ENCODE measurements around the gene ST3GAL3. TPM values are rescaled to one million over a fixed set of nuclear protein-coding genes. Genes with fewer than 3 reads are reported as not detected.

ST3GAL3 gene
- total RNA-seq, 1 experiment from 2014 or later: 19.3 TPM

GRCh38 chr1:43803646-43804045, 96.3 kb downstream of the ST3GAL3 start:
- H3K27ac ChIP-seq: no peak overlapping the region
- H3K79me2 ChIP-seq (ENCODE audit: low read depth): no peaks in the 10 kb centered on the region
- DNase-seq: no peak
- no peak overlapping the region for H3K4me3 ChIP-seq
- H3K4me1 ChIP-seq (replicated peaks; ENCODE audit: insufficient read depth): no peaks in the 10 kb centered on the region
- H3K27me3 ChIP-seq (ENCODE audit: insufficient read depth, low read depth): no peaks in the 10 kb centered on the region
- ChIA-PET POLR2A (ENCODE audit: unreplicated experiment) (no interaction called here), CTCF (no interaction called here)
- H3K36me3 ChIP-seq (ENCODE audit: low read depth): no peaks in the 10 kb centered on the region
- H4K20me1 ChIP-seq (ENCODE audit: insufficient read depth): no peaks in the 10 kb centered on the region
- BruUV-seq (replicated peaks): no TSS peak
- TF ChIP-seq CTCF (conservative IDR thresholded peaks at IDR 0.05) (no peak), EZH2 (IDR thresholded peaks at IDR 0.05; ENCODE audit: low read depth) (no peak)
- H3F3A ChIP-seq (ENCODE audit: insufficient read depth, low read depth): no peaks in the 10 kb centered on the region
- no peak overlapping the region for H2AFZ ChIP-seq
- H3K9me2 ChIP-seq (ENCODE audit: insufficient read depth): no peaks in the 10 kb centered on the region
- H3K9me3 ChIP-seq (ENCODE audit: insufficient read depth, low read depth): no peaks in the 10 kb centered on the region
- intact Hi-C loops (cut with micrococcal nuclease; ENCODE audit: unreplicated experiment): no loop called here
- H3K4me2 ChIP-seq: no peak overlapping the region

- Histone ChIP-seq H3K79me2 (ENCODE audit: low read depth) (no peaks in the 10 kb centered on the region), H3F3A (ENCODE audit: insufficient read depth, low read depth) (no peaks in the 10 kb centered on the region), H3K36me3 (ENCODE audit: low read depth) (no peaks in the 10 kb centered on the region), H3K9me2 (ENCODE audit: insufficient read depth) (no peaks in the 10 kb centered on the region), H2AFZ (no peak overlapping the region), H3K4me3 (no peak overlapping the region), H3K27ac (no peak overlapping the region), H4K20me1 (ENCODE audit: insufficient read depth) (no peaks in the 10 kb centered on the region), H3K27me3 (ENCODE audit: insufficient read depth, low read depth) (no peaks in the 10 kb centered on the region), H3K9me3 (ENCODE audit: insufficient read depth, low read depth) (no peaks in the 10 kb centered on the region), H3K4me1 (replicated peaks; ENCODE audit: insufficient read depth) (no peaks in the 10 kb centered on the region), H3K4me2 (no peak overlapping the region)
- DNase-seq: no peak
- CTCF ChIA-PET: no interaction called here
- POLR2A ChIA-PET (ENCODE audit: unreplicated experiment): no interaction called here
- no TSS peak for BruUV-seq (replicated peaks)
- intact Hi-C loops (cut with micrococcal nuclease; ENCODE audit: unreplicated experiment): no loop called here
- TF ChIP-seq EZH2 (IDR thresholded peaks at IDR 0.05; ENCODE audit: low read depth): no peak
- no peak for TF ChIP-seq CTCF (conservative IDR thresholded peaks at IDR 0.05)
Observed at GRCh38 chr1:43804569-43804968, 97.2 kb downstream of the ST3GAL3 start.

- H4K20me1 ChIP-seq (ENCODE audit: insufficient read depth): no peaks in the 10 kb centered on the region
- TF ChIP-seq CTCF (conservative IDR thresholded peaks at IDR 0.05): no peak
- no peak for TF ChIP-seq EZH2 (IDR thresholded peaks at IDR 0.05; ENCODE audit: low read depth)
- no peak overlapping the region for H2AFZ ChIP-seq
- H3K27me3 ChIP-seq (ENCODE audit: insufficient read depth, low read depth): no peaks in the 10 kb centered on the region
- no peaks in the 10 kb centered on the region for H3F3A ChIP-seq (ENCODE audit: insufficient read depth, low read depth)
- no peak for DNase-seq
- no peaks in the 10 kb centered on the region for H3K4me1 ChIP-seq (replicated peaks; ENCODE audit: insufficient read depth)
- no peak overlapping the region for H3K4me2 ChIP-seq
- no peak overlapping the region for H3K27ac ChIP-seq
- intact Hi-C loops (cut with micrococcal nuclease; ENCODE audit: unreplicated experiment): no loop called here
- no peaks in the 10 kb centered on the region for H3K9me3 ChIP-seq (ENCODE audit: insufficient read depth, low read depth)
- CTCF ChIA-PET: no interaction called here
- H3K79me2 ChIP-seq (ENCODE audit: low read depth): no peaks in the 10 kb centered on the region
- H3K4me3 ChIP-seq: no peak overlapping the region
- H3K36me3 ChIP-seq (ENCODE audit: low read depth): no peaks in the 10 kb centered on the region
- BruUV-seq (replicated peaks): no TSS peak
- POLR2A ChIA-PET (ENCODE audit: unreplicated experiment): interaction anchor here (0.5 kb wide), 1 partner anchor 17 kb away, joined by 5 read pairs; no protein-coding TSS in a partner anchor
- H3K9me2 ChIP-seq (ENCODE audit: insufficient read depth): no peaks in the 10 kb centered on the region
Observed at GRCh38 chr1:43805340-43805739, 98.0 kb downstream of the ST3GAL3 start.

Measured in PC-9 (cell line).